Measurements from ENCODE around the gene KIF1A.

GRCh38 chr2:240769096-240769495, 50.9 kb downstream of the KIF1A start:
- TF ChIP-seq TAF1 (IDR thresholded peaks at IDR 0.05; ENCODE audit: borderline replicate concordance, insufficient read depth, low read length) (no peak), REST (IDR thresholded peaks at IDR 0.05; ENCODE audit: insufficient read depth in 1 of 2, low read depth in 2 of 2, low read length in 2 of 2) (no peak), POLR2AphosphoS5 (IDR thresholded peaks at IDR 0.05; ENCODE audit: low read depth, low read length) (no peak), FOXP2 (optimal IDR thresholded peaks at IDR 0.05; ENCODE audit: borderline replicate concordance, extremely low read depth, extremely low read length, insufficient read depth) (no peak), SIN3A (IDR thresholded peaks at IDR 0.05; ENCODE audit: borderline replicate concordance, insufficient read depth, low read length) (no peak)
